Adrenal gland (tissue), 5 donors: Measurements from ENCODE around the gene CHD9.

Source experiments
- POLR2A ChIP-seq, 2 donors: fragments of 450-650 bp; IDR thresholded peaks; one replicate each; pipeline ENCODE4 v1.6.1; 2017; ENCODE audit warnings: antibody characterized with exemption in 2 of 2, mild to moderate bottlenecking in 2 of 2, moderate library complexity in 1 of 2
- TF ChIP-seq, protein P1 (sequence below), 6 experiments: fragments of 450-650 bp in 4 of 6; fragments of 200-600 bp in 2 of 6; sonication (generic) in 1 of 6; IDR thresholded peaks; 1 replicate in 5 of 6; 2 replicates in 1 of 6; pipeline versions ENCODE4 v1.5.1 to v1.8.0; 2016 to 2021; ENCODE audit warnings: antibody characterized with exemption in 6 of 6, mild to moderate bottlenecking in 2 of 6, moderate library complexity in 1 of 6
- donor health status: DM: no; HTN: no; CAD: no.

DNA sequence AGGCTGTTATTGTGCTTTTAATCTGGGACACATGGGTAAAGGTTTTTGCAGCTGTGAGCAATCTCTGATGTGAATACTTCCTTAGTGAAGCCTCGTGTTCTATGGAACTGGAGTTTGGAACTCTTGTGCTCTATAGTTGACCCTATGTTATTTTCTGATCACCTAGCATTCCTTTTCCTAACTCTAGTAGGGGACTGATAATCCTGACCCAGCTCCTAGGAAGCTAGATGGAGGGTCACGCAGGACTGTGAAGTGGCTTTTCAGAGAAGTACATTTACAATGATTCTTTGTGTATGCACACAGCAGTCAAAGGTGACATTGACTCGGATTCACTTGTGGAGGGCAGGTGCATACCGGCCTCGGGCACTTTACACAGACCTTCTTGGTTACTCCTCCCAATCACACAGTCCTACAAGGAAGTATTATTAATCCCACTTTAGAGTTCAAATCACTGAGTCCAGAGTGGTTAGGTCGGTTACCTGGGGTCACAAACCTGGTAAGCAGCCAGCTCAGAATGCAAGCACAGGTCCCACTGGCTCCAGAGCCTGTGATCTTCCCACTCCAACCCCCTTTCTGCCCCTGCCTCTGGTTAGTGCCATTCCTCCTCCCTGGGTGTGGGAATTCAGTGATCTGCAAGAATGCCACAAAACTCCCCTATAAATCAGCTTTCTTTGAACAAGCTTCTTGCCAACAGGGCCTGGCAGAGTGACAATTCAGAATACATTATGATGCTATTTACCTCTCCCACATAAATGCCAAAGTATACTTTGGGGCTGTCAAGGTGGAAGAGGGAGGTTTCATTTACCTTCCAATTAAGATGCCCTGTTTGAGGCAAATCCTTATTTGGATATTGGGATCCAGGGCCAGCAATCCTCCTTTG lies 9.2 kb upstream of the CHD9 start:
- TF ChIP-seq, protein P1, sequence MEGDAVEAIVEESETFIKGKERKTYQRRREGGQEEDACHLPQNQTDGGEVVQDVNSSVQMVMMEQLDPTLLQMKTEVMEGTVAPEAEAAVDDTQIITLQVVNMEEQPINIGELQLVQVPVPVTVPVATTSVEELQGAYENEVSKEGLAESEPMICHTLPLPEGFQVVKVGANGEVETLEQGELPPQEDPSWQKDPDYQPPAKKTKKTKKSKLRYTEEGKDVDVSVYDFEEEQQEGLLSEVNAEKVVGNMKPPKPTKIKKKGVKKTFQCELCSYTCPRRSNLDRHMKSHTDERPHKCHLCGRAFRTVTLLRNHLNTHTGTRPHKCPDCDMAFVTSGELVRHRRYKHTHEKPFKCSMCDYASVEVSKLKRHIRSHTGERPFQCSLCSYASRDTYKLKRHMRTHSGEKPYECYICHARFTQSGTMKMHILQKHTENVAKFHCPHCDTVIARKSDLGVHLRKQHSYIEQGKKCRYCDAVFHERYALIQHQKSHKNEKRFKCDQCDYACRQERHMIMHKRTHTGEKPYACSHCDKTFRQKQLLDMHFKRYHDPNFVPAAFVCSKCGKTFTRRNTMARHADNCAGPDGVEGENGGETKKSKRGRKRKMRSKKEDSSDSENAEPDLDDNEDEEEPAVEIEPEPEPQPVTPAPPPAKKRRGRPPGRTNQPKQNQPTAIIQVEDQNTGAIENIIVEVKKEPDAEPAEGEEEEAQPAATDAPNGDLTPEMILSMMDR (IDR thresholded peaks at IDR 0.05), result no peak
- TF ChIP-seq POLR2A (IDR thresholded peaks at IDR 0.05), result no peak
